GM04503 (cell line): Measurements from ENCODE around the gene RNF126.
"Not testable (repeated sequence)": the region's sequence is repeated elsewhere in the genome, so short reads cannot be mapped to it uniquely, and the experiment has no call there.

ENCODE experiments used
- DNase-seq: peaks from one replicate; pipeline ENCODE4 v3.0.0-alpha.2; 2012; ENCODE audit warnings: low read depth

RNF126 gene

DNA sequence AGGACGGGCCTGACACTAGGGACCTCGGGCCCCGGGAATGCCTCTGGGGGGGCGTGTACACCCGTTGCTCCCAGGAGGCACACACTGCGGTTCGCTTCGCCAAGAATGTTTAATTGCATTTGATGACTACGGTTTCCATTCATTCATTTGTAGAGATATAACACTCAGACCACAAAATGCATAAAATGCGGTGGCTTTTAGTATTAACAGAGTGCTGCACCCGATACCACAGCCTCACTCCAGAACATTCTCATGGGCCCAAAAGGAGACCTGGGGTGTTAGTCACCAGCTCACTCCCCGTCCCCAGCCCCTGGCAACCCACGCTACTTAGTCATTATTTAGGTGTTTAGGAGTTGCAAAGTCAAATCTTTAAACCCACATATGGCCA, 51.5 kb downstream of the RNF126 start:
- DNase-seq, result peak; percentile 67

DNA sequence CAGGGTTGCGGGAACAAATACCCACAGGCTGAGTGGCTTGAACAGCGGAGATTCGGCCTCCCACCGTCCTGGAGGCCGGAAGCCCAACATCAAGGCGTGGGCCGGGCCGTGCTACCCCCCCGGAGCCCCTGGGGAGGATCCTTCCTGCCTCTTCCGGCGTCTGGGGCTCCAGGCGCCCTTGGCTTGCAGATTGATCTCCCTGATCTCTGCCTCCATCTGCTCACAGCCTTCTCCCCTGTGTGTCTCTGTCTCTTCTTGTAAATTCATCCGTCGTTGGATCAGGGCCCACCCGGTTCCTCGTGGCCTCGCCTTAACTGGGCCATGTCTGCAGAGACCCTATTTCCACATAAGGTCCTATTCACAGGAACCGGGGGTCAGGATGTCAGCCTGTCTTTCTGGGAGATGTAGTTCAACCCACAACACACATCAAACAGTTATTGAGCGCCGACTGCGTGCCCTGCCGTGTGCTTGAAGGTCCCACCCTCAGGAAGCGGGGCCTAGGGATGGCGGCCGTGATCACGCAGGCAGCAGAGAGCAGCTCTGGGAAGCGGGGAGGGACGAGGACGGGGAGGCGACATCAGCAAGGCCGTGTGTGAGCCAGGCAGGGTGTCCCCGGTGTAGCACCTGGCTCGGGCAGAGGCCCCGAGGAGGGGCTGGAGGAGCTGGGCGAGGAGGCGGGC, 52.1 kb downstream of the RNF126 start:
- no peak for DNase-seq

DNA sequence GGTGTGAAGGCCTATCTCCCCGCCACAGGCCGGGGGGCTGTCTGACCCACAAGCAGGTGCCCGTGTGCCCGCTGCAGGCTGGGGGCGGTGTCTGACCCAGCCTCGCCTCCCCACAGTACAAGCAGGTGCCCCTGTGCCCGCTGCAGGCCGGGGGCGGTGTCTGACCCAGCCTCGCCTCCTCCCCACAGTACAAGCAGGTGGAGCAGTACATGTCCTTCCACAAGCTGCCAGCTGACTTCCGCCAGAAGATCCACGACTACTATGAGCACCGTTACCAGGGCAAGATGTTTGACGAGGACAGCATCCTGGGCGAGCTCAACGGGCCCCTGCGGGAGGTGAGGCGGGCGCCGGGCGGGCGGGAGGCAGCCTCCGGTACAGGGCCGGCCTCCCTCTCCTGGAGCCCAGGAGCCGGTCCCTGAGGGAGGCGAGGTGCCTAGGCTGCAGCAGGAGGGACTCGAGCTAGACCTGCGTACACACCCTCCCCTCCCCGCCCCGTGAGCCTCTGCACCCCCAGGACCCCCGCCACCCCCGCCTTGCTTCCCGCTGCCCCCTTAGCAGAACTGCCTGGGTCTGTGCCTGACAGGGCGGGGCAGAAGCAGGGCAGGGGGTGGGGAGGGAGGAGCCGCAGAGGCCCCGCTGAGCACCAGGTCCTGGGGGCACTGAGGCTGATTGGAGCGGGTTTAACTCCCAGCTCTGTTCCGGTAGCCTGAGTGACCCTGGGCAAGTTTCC, 52.8 kb downstream of the RNF126 start:
- DNase-seq, result no peak

DNA sequence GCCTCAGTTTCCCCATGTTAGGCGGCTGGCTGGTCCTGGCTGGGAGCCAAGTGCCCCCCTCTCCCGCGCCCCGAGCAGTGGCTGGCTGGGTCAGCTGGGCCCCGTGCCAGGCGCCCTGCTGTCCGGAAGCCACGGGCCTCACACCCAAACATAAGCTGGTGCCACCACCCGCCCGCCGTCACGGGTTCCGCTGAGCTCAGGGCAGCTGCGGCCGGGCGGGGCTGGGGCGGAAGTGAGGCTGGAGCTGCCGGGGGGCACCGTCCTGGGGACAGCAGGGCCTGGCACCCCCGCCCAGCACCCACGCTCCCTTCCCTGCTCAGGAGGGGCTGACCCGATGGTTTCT, 54.0 kb downstream of the RNF126 start:
- DNase-seq, result no peak

DNA sequence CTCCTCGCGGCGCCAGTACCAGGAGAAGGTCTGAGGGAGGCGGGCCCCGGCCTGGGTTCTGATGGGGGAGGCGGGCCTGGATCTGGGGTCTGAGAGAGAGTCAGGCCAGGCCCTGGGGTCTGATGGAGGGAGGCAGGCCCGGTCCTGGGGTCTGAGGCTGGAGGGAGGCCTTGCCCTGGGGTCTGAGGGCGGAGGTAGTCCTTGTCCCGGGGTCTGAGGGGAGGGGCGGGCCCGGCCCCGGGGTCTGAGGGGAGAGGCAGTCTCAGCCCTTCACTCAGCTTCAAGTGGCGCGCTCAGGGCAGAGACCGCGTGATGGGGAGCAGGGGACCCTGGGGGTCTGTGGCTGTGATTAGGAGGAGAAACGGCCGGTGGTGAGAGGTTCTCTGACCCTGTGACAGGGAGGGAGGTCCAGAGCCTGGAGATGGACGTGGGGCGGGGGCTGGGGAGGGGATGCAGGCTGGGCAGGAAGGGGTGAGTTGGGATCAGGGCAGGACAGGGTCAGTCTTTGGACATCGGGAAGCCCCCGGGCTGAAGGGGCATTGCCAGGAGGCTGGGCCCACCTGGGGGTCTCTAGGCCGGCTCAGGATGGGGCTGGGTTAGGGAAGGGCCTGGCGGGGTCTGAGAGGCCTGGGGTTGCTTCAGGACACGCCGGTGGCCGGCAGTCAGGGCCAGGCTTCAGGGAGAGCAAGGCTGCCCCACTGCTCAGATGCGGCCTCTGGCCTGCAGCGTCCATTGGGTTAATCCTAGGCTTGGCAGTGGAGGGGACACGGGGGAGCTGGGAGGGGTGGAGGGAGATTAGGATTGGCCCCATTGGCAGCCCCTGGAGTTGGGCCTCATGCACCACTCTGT, 54.6 kb downstream of the RNF126 start:
- no peak for DNase-seq

DNA sequence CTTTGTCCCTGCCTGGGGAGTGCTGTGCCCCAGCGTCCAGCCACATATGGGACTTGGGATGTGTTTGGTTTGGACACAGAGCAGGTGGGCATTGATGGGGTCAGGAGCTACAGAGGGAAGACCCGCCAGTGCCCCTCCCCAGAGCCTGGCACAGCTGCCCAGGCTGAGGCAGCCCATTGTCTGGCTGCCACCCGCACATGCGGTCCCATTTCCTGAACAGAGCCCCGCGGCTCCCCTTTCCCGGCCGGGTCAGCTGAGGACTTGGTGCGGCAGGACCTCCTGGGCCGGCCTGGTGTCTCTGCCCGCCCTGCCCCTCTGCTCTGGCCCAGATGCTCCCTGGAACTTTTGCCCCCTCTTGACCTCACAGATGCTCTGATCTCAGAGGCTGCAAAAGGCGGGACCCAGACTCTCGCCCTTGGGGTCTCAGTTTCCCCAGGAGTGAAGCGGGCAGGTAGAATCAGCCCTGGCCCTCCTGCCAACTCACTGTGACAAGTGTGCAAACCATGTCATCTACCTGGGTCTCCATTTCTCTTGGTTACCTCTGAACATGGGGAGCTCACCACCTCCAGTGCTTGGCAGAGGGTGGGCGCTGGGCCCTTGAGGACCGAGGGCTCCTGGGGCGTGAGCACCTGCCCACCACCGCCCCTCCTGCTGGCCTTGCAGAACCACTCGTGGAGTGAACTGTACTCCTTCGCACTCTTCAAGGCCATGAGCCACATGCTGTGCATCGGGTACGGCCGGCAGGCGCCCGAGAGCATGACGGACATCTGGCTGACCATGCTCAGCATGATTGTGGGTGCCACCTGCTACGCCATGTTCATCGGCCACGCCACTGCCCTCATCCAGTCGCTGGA, 55.5 kb downstream of the RNF126 start:
- no peak for DNase-seq

DNA sequence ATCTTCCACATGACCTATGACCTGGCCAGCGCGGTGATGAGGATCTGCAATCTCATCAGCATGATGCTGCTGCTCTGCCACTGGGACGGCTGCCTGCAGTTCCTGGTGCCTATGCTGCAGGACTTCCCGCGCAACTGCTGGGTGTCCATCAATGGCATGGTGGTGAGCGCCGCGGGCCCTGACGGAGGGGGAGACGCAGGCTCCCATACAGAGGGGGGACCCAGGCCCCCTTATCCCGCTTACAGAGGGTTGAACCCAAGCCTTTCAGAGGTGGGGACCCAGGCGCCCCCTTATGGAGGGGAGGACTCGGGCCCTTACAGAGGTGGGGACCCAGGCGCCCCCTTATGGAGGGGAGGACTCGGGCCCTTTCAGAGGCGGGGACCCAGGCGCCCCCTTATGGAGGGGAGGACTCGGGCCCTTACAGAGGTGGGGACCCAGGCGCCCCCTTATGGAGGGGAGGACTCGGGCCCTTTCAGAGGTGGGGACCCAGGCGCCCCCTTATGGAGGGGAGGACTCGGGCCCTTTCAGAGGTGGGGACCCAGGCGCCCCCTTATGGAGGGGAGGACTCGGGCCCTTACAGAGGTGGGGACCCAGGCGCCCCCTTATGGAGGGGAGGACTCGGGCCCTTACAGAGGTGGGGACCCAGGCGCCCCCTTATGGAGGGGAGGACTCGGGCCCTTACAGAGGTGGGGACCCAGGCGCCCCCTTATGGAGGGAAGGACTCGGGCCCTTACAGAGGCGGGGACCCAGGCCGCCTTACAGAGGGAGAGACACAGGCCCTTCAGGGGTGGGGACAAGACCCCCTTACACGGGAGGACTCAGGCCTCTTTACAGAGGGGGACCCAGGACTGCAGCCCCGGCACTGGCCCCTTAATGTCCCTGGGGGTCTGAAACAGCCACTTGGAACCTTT, 57.7 kb downstream of the RNF126 start:
- DNase-seq, result not testable (repeated sequence)

DNA sequence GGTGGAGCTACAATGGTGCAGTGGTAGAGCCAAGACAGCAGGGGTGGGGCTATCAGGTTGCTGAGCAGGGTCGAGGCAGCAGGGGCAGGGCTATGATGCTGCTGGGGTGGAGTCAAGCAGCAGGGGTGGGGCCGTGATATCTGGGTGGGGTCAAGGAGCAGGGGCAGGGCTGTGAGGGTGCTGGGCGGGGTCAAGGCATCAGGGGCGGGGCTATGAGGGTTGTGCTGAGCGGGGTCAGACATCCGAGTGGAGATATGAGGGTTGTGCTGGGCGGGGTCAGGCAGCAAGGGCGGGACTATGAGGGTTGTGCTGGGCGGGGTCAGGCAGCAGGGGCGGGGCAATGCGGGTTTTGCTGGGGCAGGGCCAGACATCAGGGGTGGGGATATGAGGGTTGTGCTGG, 58.7 kb downstream of the RNF126 start:
- no peak for DNase-seq

DNA sequence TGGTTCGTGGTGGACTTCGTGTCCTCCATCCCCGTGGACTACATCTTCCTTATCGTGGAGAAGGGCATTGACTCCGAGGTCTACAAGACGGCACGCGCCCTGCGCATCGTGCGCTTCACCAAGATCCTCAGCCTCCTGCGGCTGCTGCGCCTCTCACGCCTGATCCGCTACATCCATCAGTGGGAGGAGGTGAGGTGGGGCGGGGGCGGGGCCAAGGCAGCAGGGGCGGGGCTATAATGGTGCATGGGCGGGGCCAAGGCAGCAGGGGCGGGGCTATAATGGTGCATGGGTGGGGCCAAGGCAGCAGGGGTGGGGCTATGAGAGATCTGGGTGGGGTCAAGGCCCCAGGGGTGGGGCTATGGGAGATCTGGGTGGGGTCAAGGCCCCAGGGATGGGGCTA, 59.2 kb downstream of the RNF126 start:
- not testable (repeated sequence) for DNase-seq

DNA sequence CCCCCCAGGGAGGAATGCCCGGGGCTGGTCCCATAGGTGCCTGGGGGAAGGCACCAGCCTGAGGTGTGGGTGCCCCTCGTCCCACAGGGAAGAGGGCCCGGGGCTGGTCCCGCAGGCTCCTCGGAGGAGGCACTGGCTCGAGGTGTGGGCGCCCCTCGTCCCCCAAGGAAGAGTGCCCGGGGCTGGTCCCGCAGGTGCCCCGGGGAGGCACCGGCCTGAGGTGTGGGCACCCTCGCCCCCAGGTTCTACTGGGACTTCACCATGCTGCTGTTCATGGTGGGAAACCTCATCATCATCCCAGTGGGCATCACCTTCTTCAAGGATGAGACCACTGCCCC, 59.7 kb downstream of the RNF126 start:
- DNase-seq, result not testable (repeated sequence)

DNA sequence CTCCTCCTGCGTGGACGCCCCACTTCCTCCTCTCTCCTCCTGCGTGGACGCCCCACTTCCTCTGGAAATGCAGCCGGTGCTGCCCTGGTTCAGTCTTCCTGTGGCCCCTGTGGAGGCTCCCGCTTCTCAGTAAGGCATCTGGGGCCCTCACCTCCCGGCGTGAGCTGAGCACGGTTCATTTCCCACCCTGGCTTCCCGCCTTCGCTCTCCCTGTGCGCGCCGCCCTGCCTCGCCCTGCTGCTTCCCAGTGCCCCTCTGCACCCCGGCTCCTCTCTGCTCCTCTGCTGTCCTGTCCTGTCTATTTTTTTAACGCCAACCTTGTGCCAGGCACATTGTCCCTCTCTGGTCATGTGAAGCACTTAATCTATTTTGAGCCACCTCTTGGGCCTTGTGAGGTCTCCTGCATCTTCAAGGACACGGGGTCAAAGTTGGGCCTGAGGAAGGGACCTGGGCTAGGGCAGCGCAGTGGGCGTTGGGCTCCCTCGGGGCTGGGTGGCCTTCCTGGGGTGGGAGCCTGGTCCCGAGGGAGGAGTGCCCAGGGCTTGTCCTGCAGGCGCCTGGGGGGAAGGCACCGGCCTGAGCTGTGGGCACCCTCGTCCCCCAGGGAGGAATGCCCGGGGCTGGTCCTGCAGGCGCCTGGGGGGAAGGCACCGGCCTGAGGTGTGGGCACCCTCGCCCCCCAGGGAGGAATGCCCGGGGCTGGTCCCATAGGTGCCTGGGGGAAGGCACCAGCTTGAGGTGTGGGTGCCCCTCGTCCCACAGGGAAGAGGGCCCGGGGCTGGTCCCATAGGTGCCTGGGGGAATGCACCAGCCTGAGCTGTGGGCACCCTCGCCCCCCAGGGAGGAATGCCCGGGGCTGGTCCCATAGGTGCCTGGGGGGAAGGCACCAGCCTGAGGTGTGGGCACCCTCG, 60.4 kb downstream of the RNF126 start:
- DNase-seq, result no peak

DNA sequence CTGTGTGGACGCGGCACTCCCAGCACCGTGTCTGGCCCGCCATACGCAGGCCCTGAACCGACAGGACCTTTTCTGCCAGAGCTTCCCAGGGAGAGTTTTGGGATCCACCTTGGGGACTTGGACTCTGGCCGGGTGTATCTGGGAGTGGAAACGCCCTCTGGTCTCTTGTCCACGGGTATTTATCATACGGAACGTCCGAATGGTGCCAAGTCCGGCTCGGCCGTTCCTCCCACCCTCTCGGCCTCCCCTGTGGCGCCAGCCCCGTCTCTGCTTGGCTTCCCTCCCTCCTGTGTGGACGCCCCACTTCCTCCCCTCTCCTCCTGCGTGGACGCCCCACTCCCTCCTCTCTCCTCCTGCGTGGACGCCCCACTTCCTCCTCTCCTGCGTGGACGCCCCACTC, 61.2 kb downstream of the RNF126 start:
- no peak for DNase-seq

DNA sequence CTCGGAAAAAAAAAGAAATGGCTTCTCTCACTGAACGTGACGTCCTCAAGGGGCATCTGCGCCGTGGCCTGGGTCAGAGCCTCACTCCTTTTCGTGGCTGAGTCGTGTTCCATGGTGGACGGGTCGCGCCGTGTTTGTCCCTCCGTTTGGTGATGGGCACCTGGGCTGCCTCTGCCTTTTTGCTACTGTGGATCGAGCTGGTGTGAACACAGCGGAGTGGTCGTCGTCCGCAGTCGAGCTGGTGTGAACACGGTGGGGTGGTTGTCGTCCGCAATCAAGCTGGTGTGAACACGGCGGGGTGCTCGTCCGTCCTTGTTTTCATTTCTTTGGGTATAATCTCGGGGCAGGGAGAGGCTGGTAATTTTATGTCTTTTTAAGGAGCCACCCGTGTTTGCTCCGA, 61.7 kb downstream of the RNF126 start:
- no peak for DNase-seq
